Measurements from ENCODE around the gene TCF20.

Gene TCF20

GRCh38 chr22:42281706-42282251, 11.3 kb upstream of the TCF20 start:
- no peak for DNase-seq

DNA sequence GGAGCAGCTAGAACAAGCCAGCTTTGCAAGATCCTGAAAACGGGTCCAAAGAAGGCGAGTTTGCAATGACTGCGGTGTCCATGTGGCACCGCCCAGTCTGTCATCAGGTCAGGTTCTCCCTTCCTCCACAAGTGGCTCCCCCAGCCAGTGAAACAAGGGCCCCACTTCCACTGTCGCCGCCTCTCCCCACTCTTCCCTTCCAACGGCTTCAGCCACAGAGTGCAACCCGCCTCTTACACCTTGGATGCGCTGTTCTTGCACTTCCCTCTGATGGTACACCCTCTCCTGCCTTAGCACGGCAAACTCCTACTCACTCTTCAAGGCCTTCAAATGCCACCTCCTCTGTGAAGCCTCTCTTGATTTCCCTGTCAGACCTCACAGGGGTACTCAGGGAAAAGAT, 10.8 kb upstream of the TCF20 start:
- no peak for DNase-seq

DNA sequence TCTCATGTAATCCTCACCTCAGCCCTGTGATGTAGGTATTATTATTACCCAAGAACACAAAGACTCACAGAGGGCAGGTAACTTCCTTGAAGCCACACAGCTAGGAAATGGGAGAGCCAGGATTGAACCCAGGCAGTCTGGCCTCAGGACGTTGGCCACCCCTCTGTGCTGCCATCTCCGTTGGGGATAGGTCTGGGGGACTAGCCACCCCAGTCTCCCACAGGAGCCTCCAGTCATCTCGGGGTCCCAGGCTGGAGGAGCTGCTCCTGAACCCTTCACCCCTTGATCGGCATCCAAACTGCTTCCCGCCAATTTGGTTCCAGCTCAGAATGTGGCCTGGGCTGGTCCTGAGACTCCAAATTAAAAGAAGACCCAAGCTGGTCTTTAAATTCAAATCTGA, 10.4 kb upstream of the TCF20 start:
- no peak for DNase-seq

- DNase-seq = no peak
Measured at GRCh38 chr22:42280140-42280539, 9.7 kb upstream of the TCF20 start.

DNA sequence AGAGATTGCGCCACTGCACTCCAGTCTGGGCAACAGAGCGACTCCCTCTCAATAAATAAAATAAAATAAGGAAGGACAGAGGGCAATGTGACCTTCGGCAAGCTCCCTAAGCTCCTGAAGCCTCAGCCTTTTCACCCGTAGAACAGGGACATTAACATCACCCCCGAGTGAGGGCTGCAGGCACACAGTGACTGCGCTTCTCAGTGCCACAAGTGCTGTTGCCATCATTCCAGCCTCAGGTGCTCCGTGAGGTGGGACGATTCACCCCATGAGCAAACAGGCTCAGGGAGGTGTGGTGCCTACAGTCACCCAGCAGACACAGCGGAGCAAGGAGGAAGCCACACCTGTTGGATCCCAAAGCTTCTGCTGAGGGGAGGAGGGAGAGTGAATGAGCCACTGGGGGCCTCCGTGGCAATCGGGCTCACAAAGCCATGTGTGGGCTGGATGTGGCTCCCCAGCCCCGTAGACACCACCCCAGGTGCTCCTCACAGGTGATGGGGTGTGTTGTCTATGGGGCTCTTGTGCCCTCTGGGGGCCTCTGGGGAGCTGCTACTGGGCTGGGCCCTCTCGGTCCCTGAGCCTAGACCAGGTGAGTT, 9.1 kb upstream of the TCF20 start:
- no peak for DNase-seq

DNA sequence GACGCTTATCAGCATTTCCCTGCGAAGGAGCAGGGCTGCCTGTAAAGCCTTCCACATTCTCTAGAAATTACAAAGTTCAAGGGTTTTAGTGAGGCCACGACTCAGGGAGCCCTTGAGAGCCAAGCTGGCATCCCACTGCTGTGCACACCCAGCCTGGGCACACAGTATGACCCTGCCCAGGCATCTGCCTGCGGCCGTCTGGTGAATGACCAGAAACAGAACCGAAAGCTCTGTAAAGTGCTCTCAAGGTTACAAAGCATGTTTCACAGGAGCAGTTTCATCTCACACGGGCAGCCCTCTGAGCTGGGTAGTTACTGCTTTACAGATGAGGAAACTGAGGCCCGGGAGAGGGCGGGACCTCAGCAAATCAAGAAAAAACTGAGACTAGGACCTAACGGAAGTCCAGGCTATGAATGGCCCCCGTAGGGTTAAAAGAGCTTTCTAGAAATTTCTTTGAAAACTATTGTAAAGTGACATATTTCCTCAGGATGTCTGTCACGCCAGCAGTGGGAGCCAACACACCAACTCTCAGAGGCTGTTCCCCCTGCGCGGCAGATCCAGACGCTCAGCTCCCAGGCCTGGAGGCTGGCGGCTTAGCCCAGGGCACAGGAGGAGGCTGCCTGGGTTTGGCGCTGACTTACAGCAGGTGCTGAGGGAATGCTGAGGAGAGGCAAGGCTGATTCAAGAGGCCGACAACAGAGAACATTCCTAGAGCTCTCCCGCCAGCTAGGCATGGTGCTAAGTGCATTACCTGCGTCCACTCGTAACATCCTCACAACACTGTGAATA, 7.7 kb upstream of the TCF20 start:
- DNase-seq = no peak

GRCh38 chr22:42277232-42277753, 6.8 kb upstream of the TCF20 start:
- no peak for DNase-seq

DNA sequence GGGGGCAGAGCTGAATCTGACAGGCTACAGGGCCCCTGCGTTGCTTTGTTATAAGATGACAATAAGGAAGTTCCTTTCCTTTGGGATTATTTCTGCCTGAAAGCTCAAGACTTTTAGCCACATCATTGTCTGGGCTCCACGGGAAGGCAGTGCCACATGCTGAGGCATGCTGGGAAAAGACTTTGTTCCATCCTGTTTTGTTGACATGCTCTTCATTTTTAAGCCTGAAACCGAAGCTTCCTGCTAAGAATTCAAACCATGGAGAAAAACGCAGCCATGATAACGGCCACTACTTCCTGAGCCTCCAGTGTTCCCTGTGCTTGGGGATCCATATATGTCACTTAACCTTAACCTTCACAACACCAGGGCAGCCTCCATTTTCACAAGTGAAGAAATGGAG, 5.5 kb upstream of the TCF20 start:
- no peak for DNase-seq

DNA sequence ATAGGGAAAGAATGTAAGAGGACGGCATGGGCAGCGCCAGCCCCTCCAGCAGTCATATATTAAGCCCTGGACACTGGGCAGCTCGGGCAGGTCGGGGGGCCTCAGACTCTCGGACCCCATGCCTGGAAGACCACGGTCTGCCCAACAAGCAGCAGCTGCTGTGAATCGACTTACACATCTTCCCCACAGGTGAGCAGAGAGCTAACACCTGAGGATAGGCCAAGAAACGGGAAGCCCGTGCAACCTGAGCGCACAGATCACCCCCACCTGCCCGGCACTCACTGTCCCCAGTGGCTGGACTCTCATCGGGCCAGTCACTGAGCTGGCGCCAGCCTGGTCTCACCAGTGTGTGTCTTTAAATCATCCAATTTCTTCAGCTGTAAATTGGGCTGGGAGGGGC, 4.7 kb upstream of the TCF20 start:
- DNase-seq = no peak

DNA sequence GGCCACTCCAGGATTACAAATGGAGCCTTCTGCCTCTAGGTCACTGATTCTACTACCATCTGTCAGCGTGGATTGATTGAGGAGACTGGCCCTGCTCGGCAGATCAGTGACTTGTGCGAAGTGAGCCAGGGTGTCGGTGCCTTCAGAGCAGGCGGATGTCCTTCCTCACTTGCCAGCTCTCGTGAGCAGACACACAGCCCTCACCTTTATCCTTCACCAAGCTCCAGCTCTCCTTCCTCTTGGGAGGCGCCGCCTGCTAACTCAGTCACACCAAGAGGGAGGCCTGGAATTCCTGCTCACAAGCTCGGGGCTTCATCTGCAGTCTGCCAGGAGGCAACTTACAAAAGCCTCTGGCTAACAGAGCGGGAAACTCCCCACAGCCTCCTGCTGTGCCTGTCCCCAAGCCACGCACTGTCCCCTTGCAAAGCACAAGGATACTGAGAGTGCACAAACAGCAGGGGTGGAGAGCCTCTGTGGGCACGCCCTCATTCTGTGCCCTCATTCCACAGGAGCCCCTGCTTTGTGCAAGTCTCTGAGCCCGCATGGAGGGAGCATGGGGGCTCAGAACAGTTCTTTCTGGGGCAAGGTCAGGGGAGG, 3.5 kb upstream of the TCF20 start:
- DNase-seq = no peak

- DNase-seq = no peak
Measured at GRCh38 chr22:42272431-42272999, 2.1 kb upstream of the TCF20 start.

- no peak for DNase-seq
Measured at GRCh38 chr22:42271906-42272305, 1.5 kb upstream of the TCF20 start.

- DNase-seq = no peak
Measured at GRCh38 chr22:42271191-42271813, 849 bp upstream of the TCF20 start.

- peak; percentile 25 for DNase-seq
Measured at GRCh38 chr22:42270176-42270509, 310 bp downstream of the TCF20 start.

DNA sequence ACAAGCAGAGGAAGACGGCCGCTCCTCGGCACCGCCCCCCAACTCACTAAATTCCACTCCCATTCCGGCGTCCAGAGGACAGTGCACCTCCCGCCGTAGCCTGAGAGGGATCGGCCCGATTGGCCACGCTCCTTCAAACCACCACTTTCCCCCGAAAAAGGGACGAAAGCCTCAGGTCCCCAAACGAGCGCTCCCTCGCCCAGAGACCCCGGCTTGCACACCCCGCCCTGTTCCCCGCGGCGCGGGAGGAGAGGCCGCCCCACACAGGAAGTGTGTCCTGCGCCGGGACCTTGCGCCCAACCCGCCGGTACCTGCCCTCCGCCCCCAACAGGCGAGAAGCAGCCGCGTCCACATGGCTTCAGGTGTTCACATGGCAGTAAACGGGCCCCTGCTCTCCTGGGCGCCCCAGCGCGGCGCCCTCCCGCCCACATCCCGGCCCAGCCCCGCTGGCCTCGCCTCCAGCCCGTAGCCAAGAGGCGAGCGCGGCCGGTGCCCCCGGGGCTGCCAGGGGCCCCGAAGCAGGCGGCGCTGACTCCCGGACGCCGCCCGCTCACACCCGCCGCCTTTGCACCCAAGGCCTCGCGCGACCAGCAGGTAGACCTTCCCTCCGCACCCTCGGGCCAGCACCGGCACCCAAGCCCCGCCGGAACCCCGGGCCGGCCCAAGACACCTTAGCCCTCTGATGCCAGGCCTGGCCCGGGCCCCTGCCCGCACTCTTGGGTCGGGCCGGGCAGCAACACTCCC, 849 bp downstream of the TCF20 start:
- DNase-seq = peak; percentile 49

GRCh38 chr22:42268852-42269410, 1.5 kb downstream of the TCF20 start:
- DNase-seq = no peak

DNA sequence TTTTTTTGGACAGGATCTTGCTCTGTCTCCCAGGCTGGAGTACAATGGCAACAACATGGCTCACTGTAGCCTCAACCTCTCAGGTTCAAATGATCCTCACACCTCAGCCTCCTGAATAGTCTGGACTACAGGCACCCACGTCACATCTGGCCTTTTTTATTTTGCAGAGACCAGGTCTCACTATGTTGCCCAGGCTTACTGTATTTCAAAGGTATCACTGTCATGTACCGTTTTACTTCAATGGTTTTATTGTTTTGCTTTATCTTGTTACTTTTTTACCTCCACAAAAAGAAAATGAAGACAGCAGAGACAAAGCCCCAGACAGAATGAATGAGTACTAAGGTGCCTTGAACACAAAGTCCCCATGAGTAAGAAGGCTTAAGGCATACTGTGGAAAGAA, 5.1 kb downstream of the TCF20 start:
- DNase-seq = no peak

GRCh38 chr22:42263944-42264343, 6.5 kb downstream of the TCF20 start:
- DNase-seq = no peak

DNA sequence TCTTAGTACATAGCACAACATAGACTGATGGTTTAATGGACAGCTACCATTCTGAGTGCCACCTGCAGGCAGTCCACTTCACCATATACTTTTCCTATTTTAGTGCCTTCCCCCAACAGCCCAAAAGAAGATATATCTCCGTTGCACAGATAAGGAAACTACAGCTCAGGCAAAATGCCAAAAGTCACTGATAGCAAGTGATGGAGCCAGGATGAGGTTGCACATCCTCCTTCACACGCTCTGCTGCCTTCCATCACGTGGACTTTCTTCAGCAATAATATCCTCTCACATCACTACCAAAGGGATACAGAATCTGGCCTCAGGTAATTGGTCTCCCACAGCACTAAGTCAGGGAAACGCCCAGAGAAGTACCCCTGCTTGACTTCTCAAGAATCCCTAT, 7.5 kb downstream of the TCF20 start:
- DNase-seq = no peak

- peak; percentile 21 for DNase-seq
Measured at GRCh38 chr22:42261296-42261695, 9.2 kb downstream of the TCF20 start.

DNA sequence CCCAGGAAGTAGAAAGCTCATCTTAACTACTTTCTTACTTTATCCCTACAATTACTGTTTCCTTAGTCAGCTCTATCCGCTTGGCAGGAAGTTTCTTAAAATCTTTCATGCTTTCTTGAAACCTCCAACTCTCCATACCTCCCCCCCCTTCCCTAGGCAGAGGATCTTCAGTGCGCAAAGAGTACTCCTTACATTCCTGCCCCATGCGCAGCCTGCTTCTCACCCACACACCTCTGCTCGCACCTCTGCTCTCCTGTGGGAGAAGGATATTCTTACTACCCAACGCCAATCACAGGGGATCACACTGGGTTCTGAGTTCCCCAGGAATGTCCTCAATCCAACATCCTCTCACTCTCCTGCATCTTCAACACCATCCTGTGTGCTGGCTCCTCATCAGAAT, 12.3 kb downstream of the TCF20 start:
- DNase-seq = no peak

GRCh38 chr22:42257386-42257785, 13.1 kb downstream of the TCF20 start:
- DNase-seq = no peak
